ENCODE measurements around the gene B4GALT7.
"Not testable (repeated sequence)": the region's sequence is repeated elsewhere in the genome, so short reads cannot be mapped to it uniquely, and the experiment has no call there.

GRCh38 chr5:177559446-177559941 is 40.4 kb upstream of the B4GALT7 start:
- TF ChIP-seq, protein P1, sequence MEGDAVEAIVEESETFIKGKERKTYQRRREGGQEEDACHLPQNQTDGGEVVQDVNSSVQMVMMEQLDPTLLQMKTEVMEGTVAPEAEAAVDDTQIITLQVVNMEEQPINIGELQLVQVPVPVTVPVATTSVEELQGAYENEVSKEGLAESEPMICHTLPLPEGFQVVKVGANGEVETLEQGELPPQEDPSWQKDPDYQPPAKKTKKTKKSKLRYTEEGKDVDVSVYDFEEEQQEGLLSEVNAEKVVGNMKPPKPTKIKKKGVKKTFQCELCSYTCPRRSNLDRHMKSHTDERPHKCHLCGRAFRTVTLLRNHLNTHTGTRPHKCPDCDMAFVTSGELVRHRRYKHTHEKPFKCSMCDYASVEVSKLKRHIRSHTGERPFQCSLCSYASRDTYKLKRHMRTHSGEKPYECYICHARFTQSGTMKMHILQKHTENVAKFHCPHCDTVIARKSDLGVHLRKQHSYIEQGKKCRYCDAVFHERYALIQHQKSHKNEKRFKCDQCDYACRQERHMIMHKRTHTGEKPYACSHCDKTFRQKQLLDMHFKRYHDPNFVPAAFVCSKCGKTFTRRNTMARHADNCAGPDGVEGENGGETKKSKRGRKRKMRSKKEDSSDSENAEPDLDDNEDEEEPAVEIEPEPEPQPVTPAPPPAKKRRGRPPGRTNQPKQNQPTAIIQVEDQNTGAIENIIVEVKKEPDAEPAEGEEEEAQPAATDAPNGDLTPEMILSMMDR (IDR thresholded peaks at IDR 0.05; ENCODE audit: insufficient read depth, low read length), result not testable (repeated sequence)
- not testable (repeated sequence) for TF ChIP-seq POLR2AphosphoS5 (IDR thresholded peaks at IDR 0.05; ENCODE audit: low read depth); REST (IDR thresholded peaks at IDR 0.05; ENCODE audit: insufficient replicate concordance, low read depth)
